PC-3 (cell line): ENCODE measurements around the gene MLC1.

ENCODE experiments used
- EZH2 ChIP-seq: fragments of 300-600 bp; sonication (generic); IDR thresholded peaks from one replicate; pipeline ENCODE4 v1.6.1; 2017; ENCODE audit warnings: antibody characterized with exemption, mild to moderate bottlenecking, low read length; ENCODE audit not compliant: unreplicated experiment
- TF ChIP-seq, protein P1 (sequence below): fragments of 300-600 bp; sonication (generic); conservative IDR thresholded peaks from 2 replicates; pipeline ENCODE4 v1.5.1; 2017; ENCODE audit warnings: antibody characterized with exemption, low read depth, mild to moderate bottlenecking, low read length

- no peak for TF ChIP-seq EZH2
- TF ChIP-seq, protein P1, sequence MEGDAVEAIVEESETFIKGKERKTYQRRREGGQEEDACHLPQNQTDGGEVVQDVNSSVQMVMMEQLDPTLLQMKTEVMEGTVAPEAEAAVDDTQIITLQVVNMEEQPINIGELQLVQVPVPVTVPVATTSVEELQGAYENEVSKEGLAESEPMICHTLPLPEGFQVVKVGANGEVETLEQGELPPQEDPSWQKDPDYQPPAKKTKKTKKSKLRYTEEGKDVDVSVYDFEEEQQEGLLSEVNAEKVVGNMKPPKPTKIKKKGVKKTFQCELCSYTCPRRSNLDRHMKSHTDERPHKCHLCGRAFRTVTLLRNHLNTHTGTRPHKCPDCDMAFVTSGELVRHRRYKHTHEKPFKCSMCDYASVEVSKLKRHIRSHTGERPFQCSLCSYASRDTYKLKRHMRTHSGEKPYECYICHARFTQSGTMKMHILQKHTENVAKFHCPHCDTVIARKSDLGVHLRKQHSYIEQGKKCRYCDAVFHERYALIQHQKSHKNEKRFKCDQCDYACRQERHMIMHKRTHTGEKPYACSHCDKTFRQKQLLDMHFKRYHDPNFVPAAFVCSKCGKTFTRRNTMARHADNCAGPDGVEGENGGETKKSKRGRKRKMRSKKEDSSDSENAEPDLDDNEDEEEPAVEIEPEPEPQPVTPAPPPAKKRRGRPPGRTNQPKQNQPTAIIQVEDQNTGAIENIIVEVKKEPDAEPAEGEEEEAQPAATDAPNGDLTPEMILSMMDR: no peak
Measured at GRCh38 chr22:50011447-50012210, 73.6 kb downstream of the MLC1 start.
